SKM-1 treated with dmso at 0.1 percent for 144 hours (cell line): ENCODE results near the gene SLC25A10.
"Not testable (repeated sequence)": the region's sequence is repeated elsewhere in the genome, so short reads cannot be mapped to it uniquely, and the experiment has no call there.

Source experiments
- DNase-seq: peaks from one replicate; lab custom pipeline; 2025; ENCODE audit not compliant: unreplicated experiment; lab: John Stamatoyannopoulos, UW

The SLC25A10 gene

GRCh38 chr17:81719410-81720266 lies 7.6 kb downstream of the SLC25A10 start:
- DNase-seq = no peak

- DNase-seq = no peak
Observed at GRCh38 chr17:81720267-81721071, 8.4 kb downstream of the SLC25A10 start.

- no peak for DNase-seq
Observed at GRCh38 chr17:81722184-81723120, 10.4 kb downstream of the SLC25A10 start.

GRCh38 chr17:81723651-81724209 lies 11.6 kb downstream of the SLC25A10 start:
- no peak for DNase-seq

GRCh38 chr17:81725439-81725838 lies 13.4 kb downstream of the SLC25A10 start:
- no peak for DNase-seq

GRCh38 chr17:81726004-81726403 lies 13.9 kb downstream of the SLC25A10 start:
- no peak for DNase-seq

GRCh38 chr17:81727324-81728031 lies 15.4 kb downstream of the SLC25A10 start:
- no peak for DNase-seq

- peak; percentile 61 for DNase-seq
Observed at GRCh38 chr17:81733507-81734404, 21.7 kb downstream of the SLC25A10 start.

GRCh38 chr17:81734405-81735263 lies 22.6 kb downstream of the SLC25A10 start:
- DNase-seq = no peak

- DNase-seq = peak; percentile 98
Observed at GRCh38 chr17:81735264-81736102, 23.4 kb downstream of the SLC25A10 start.

GRCh38 chr17:81737947-81738800 lies 26.1 kb downstream of the SLC25A10 start:
- DNase-seq = no peak

GRCh38 chr17:81738801-81739393 lies 26.8 kb downstream of the SLC25A10 start:
- no peak for DNase-seq

GRCh38 chr17:81739593-81739992 lies 27.5 kb downstream of the SLC25A10 start:
- not testable (repeated sequence) for DNase-seq

- no peak for DNase-seq
Observed at GRCh38 chr17:81740395-81740961, 28.4 kb downstream of the SLC25A10 start.

GRCh38 chr17:81741049-81741593 lies 29.0 kb downstream of the SLC25A10 start:
- no peak for DNase-seq
